Measurements from ENCODE around the gene PARP11. TPM values are rescaled to one million over a fixed set of nuclear protein-coding genes. Genes with fewer than 3 reads are reported as not detected.

Gene PARP11, protein sequence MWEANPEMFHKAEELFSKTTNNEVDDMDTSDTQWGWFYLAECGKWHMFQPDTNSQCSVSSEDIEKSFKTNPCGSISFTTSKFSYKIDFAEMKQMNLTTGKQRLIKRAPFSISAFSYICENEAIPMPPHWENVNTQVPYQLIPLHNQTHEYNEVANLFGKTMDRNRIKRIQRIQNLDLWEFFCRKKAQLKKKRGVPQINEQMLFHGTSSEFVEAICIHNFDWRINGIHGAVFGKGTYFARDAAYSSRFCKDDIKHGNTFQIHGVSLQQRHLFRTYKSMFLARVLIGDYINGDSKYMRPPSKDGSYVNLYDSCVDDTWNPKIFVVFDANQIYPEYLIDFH
- total RNA-seq = 4.9 and 10.6 TPM in 2 replicates

DNA sequence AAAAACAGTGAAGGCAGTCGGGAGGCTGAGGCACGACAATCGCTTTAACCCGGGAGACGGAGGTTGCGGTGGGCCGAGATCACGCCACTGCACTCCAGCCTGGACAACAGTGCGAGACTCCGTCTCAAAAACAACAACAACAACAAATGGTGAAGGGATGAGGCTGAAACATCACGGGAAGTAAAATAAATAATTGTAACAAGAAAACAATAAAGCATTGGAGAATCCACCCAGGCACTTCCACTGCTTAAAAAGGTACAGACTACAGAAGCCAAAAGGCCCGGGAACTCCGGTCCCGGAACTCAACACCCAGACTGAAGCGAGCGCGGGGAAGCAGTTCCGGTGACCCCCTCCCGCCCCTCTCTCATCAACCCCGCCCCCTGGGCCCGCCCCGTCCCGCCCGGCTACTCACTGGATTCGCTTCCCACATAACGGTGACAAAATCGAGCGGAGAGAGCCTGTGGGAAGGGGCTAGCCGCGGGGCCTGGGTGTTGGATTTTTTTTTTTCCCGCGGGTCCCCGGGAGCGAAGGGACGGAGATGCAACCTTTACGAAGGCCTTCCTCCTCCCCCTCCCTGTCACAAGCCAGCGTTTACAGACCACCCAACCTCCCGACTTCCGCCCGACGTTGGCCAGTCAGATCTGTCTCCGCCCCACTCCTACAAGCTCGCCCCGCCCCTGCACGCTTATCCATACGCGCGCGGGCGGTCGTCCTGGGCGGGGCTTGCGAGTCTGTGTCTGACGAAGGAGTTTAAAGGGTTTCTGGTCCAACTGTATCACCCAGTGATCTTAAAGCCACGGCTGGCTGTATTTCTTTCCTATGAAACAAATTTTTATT is at the start of gene PARP11:
TSS of gene PARP11 (minus strand) at position 600 of the 837 bp plus-strand sequence. CDS start at position 430, 170 bp downstream.
- DNase-seq (ENCODE audit: low read depth) = peak; percentile 89

DNA sequence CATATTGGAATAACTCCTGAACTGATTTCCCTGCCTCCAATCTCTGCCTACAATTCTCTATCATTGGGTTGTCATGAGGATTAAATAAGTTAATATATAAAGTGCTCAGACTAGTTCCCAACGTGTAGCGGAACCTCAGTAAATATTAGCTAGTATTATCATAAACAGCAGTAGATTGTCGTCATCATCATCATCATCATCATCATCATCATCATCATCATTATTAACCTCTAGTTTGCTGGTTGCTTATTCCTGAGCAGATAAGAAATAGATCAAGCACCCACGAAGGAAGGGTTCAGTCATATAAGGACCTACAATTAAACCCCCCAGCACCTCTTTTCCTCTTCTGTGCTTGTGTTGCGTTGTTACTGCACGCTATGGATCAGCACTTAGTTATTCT is 48.8 kb upstream of the PARP11 start:
- DNase-seq (ENCODE audit: low read depth) = no peak

DNA sequence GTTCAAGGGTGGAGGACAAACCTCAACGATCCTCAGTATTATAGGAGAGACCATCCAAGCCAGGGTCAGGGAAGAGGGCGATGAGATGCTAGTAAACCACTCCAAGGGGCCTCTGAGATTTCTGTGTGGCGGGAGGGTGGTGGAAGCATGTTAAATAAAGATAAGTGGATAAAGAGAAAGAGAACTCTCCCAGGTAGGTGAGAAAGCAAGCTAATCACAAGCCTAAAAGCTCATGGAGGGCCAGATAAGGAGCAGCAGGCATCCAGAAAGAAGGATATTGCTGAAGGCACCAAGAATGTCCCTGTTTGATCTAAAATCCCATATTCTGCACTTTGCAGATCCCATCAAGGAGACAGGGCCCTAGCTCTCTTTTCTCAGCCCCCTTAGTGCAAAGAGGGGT is 48.3 kb upstream of the PARP11 start:
- DNase-seq (ENCODE audit: low read depth) = no peak

DNA sequence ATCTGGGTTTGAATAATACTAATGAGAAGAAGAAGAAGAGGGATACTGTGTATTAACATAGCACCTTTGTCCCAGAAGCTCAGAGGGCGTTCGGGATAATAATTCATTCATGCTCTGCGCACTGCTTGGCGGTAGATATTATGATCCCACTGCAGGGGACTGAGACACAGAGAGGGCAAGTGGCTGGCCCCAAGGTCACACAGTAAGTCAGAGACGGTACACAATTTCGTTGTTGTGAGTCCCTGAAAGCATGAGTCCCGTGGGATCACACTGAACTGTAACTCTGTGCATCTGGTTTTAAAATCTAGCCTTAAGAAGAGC is 47.9 kb upstream of the PARP11 start:
- DNase-seq (ENCODE audit: low read depth) = no peak

DNA sequence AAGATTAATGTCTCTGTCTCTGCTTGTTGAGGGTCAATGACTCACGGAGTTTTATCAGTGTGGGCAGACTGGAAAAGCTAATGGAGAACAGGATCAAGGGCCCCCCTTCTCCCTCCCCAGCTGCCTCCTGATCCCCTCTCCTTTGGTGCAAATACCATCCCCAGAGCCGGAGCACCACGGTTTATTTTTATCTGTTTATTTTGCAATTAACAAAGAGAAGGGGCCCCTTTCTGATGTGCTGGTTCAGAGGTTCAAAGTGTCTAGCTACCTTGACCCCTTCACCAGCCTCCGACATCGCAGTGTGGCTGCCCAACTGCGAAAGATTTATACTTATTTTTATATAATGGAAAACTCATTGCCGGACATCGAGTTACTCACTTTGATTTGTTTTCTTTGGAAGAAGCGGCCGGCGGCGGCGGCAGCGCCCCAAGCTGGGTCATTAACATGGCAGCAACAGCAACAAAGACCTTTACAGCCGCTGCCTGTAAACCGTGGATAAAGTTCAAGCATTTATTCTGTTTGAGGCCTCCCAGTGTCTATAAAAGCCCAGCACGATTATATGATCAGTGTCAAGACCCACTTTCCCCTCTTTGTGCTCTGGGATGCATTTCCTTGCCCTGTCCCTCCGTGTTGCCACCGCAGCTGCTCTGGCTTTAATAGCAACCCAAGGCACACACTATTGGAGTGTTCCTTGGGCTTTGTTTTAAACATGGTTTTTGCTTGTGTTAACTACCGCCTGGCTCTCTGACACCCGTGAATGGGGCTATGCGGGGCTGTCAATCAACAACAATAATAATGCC is 47.4 kb upstream of the PARP11 start:
- DNase-seq (ENCODE audit: low read depth) = peak; percentile 15

DNA sequence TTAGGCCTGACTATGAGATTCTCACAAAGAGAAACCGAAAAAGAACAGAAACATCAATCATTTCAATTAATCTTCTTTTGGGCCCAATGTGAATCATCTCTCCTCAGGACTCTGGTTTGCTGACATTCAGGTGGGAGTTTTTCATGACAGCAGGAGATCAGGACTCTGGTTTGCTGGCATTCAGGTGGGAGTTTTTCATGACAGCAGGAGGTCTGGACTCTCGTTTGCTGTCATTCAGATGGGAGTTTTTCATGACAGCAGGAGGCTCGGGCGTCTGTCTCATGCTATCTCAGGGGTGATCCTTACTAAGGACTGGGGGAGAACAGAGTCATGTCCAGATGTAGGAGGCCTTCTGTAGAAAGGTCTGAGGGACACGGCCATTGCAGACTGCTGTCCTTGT is 40.1 kb upstream of the PARP11 start:
- no peak for DNase-seq (ENCODE audit: low read depth)

DNA sequence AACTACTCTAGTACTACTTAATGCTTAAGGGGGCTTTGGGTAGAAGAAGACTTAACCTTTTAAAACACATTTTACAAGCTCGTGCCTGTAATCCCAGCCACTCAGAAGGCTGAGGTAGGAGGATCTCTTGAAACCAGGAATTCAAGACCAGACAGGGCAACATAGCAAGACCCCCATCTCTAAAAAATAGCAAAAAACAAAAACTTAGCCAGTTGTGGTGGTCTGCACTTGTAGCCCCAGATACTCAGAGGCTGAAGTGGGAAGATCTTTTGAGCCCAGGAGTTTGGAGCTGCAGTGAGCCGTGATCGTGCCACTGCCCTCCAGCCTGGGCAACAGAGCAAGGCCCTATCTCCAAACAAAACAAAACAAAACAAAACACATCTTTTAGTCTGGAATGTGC is 39.7 kb upstream of the PARP11 start:
- no peak for DNase-seq (ENCODE audit: low read depth)

DNA sequence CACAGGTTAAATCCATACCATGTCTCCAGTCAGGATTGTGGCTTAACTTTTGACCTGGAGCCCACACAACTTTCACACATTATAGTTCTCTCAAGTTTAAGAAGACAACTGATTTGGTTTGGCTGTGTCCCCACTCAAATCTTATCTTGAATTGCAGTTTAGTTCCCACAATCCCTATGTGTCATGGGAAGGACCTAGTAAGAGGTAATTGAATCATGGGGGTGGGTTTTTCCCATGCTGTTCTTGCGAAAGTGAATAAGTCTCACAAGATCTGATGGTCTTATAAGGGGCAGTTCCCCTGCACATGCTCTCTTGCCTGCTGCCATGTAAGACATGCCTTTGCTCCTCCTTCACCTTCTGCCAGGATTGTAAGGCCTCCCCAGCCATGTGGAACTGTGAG is 38.2 kb upstream of the PARP11 start:
- DNase-seq (ENCODE audit: low read depth) = no peak

DNA sequence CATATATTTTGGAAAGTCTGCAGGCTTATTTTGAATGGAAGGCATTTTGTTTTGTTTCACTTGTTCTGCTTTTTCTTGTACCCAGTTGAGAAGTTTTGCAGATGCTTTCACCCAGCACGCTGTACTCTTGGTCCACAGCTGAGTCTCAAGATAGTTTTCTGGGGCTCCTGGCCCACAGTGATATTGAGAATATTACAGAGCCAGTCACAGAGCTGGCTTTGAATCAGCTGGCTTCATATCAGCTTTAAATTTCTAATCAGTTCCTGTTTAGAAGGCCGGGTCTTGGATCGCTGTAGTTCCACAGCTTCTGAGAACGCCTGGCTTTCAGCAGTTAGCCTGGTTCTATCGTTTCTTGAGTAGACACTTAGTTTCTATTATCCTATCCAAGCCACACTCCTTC is 32.5 kb upstream of the PARP11 start:
- no peak for DNase-seq (ENCODE audit: low read depth)

DNA sequence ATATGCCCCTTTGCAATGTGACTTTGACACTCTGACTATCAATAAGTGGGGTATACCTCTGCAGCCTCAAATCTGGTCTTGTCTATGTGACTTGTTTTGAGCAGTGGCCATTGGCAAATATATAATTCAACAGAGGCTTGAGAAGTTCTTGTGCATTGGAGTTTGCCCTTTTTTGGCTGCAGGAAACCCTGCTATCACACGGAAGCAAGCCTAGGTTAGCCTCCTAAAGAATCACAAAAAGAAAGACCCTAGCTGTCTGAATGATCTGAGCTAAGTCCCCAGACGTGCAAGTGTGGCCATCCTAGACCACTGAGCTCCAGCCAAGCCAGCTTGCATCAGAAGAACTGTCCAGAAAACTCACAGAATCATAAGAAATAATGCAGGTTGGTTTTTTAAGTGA is 31.8 kb upstream of the PARP11 start:
- no peak for DNase-seq (ENCODE audit: low read depth)

DNA sequence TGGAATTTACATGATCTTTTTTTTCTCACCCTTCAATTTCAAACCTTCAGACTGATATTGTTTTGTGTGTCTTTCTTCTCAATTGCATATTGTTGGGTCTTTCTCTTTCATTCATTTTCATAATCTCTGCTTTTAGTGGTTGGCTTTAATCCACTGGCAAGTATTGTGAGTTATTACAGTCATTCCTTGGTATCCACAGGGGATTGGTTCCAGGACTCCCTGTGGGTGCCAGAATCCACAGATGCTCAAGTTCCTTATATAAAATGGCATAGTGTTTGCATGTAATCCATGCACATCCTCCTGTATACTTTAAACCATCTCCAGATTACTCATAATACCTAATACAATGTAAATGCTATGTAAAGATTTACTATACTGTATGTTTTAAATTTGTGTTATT is 29.7 kb upstream of the PARP11 start:
- DNase-seq (ENCODE audit: low read depth) = no peak

DNA sequence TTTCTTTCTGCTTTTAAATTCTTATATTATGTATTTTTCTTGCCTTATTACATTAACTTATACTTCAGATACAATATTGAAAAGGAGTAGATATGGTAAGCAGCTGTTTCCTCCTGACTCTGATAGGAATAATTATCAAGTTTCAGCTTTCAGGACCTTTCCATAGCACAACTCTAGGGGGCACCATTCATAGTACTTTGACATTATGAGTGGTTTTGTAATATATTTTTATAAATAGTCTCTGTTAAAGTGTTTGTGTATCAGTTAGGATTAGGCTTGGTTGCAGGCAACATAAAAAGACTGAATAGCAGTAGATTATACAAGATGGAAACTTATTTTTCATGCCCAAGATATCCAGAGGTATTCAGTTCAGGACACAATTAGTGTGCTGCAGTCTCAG is 27.9 kb upstream of the PARP11 start:
- no peak for DNase-seq (ENCODE audit: low read depth)

DNA sequence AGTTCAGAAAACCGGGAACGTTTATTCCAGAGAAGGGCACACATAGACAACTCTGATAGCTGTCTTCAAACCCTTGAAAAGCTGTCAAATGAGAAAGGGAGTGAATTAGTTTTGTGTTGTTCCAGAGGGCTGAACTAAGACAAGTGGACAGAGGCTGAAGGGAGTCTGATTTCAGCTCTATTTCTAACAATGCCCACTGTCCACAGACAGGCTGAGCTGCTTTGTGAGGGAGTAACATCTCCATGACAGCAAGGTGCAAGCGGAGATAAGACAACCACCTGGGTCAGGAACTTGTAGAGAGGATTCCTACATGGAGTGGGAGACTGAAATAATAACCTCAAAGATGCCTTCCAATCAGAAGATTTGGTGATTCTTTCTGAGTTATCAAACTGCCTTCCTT is 25.6 kb upstream of the PARP11 start:
- no peak for DNase-seq (ENCODE audit: low read depth)

DNA sequence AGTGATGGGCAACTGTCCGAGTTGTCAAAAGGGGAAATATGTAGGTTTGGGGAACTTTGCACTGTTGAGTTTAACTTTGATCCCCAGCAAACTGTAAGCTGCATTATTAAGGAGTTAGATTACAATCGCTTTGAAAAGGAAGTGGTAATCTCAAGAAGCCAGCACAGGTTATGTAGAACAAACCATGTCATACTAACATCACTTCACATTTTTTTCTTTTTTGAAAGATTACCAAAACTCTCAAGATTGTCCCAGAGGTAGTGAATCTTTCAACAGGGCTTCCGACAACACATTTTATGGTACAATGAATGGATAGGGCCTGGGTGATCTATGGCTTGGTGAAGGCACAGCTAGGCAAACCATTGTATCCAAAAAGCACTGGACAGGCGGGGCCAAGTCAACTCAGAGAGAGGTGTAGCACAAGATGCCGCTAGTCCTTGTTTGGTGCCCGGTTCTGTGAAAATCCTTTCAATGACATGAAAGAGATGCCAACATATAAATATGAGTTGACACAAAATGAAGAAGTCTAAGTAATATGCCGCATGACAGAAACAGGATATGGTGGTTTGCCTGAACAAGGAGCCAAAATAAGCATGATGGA is 24.3 kb upstream of the PARP11 start:
- DNase-seq (ENCODE audit: low read depth) = no peak

DNA sequence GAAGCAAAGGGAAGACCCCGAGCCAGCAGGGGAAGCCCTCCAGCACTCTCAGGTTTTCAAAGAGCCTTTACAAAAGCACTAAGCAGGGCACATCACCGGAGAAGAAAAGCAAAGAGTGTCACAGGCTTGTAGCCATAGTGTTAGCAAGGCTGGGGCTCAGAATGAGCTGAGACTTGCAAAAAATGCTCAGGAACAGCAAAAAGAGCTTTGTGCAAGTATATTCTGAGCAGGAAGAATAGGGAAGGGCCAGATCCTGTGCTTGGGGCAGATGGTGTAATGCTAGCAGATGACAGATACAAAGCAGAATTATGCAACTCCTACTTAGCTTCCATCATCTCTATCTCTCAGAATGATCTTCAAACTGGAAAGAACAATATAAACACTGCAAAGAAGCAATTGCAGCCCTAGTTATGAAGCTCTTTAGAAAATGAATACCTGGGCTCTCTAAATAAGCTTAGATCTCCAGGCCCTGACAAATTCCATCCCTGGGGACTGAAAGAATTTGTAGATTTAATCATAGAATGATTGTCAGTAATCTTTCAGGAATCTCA is 23.7 kb upstream of the PARP11 start:
- no peak for DNase-seq (ENCODE audit: low read depth)

DNA sequence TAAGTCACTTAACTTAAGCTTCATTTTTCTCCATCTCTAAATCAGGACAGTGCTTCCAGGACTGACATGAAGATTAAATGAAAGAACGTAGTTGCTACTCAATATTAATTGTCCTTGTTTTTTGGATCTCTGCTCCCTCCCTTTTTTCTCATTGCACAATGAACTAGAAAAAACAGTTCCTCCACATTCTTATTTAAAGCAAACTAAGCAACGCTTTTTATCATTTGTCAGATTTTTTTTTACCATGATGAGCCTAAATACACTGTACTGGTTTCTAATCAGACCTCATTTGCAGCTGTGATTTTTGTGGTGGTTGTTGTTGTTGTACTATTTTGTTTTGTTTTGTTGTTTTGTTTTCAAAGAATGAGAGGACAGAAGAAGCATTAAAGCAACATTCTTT is 23.2 kb upstream of the PARP11 start:
- DNase-seq (ENCODE audit: low read depth) = no peak

DNA sequence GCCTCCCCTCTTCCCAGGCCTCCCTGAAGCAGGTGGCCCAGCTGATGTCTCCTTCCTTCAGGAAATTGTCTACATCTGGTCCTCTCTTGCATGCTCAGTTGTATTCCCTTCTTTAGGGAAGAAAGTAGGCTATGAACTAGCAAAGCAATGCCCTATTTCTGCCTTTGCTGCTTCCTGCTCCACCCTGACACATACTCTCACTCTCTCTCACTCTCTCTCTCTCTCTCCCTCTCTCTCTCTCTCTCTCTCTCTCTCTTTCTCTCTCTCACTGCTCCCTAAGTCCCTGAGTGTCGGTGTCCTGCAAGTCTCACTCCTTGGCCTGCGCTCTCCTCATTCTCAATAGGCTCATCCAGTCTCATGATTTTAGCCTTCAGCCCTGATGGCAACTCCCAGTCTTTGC is 19.4 kb upstream of the PARP11 start:
- DNase-seq (ENCODE audit: low read depth) = no peak

DNA sequence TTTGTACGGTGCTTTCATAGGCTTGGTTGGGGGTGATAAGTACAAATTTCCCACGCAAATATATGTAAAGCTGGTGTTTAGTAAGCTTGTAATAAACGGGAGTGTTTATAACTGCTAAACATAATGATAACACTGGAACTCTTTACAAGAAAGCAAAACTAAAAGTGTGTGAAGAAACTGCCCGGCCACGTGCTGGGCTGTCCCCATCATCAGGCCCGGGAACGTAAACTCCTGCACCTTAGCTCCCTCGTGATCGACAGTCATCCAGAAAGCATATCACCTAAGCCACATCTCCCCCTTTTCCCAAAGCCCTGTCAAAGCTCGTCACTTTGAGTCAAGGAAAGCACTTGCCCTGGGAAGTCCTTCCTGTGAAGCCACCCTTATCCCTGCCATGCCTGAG is 18.0 kb upstream of the PARP11 start:
- no peak for DNase-seq (ENCODE audit: low read depth)

DNA sequence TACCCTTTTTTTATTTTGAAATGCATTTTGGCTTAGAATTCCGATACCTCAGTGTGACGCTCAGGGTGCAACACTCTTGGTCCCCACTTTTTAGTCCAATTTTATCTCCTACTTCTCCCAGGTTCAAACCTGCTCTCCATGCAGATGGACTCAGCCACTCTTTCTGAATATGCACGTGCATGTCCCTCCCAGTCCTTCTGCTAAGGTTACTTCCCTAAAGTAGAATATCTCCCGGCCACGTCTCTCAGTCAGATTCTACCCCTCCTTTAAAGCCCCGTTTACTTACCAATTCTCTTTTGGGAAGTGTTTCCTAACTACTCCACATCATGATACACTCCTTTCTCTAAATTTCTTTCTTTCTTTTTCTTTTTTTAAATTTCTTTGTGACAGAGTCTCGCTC is 15.5 kb upstream of the PARP11 start:
- DNase-seq (ENCODE audit: low read depth) = no peak

DNA sequence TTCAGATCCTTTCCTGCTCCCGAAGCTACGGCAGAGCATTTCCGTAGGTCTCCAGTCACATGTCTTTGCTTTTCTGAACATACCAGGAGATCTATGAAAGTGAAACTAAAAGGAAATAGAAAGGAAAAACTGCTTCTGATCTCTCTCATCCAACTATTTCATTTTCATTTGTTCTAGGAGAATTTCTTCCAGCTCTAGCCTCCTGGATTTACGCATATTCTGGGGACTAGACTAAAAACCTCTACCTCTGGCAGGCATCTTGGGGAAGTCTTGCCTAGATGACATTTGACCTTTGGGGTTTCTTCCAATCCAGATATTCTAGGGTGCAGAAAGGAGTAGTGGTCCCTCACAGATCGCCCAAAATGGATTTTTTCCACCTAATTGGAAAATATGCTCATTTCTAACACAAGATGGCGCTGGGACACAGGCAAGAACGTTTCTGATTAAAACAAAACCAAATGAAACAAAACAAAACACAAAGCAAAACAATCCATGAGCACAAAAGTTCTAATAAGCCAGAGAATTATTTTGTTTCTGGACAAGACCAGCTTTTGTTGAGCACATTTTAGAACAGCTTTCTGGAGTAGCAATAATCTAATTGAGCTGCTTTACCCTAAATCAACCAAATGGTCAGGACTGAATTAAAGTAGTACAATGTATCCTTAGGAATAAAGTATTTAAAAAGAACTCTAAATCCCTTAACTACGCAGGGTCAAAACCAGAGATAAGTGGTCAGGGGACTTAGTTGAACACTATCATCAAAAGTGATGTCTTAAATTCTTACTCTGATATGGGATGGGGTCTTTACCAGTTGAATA is 12.3 kb upstream of the PARP11 start:
- peak; percentile 30 for DNase-seq (ENCODE audit: low read depth)

DNA sequence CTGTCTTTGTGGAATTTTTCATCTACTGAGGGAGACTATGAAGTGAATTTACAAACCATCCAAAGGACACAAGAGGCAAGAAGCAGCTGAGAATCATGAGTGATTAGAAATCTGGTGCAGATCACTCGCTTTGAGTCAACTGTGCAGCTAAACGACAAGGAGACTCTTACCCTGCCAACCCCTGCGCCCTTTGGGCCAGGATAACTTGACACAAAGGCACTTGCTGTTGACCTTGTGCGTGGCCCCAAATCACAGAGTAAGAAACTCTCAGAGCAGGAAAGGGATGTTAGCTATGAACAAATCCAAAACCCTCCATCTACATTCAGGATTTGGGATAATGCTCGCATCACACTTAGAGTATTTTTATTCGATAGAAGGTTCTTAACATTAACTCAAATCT is 11.5 kb upstream of the PARP11 start:
- DNase-seq (ENCODE audit: low read depth) = no peak
